Skin epidermis (tissue), 12 donors: ENCODE results near the gene SLC28A1.
"Not testable (repeated sequence)": the region's sequence is repeated elsewhere in the genome, so short reads cannot be mapped to it uniquely, and the experiment has no call there.

Experiments used
- H3K27ac ChIP-seq, 21 experiments: fragments of 200-600 bp; sonication (generic) in 11 of 21; one replicate each; pipeline ENCODE4 v1.5.0; 2020; ENCODE audit warnings: mild to moderate bottlenecking in 3 of 21, inconsistent platforms in 2 of 21, moderate library complexity in 2 of 21
- H3K4me3 ChIP-seq, 7 experiments: fragments of 200-600 bp; sonication (generic) in 2 of 7; one replicate each; pipeline ENCODE4 v1.5.0; 2020; ENCODE audit warnings: inconsistent platforms in 2 of 7, mild to moderate bottlenecking in 2 of 7, moderate library complexity in 1 of 7

SLC28A1 gene

DNA sequence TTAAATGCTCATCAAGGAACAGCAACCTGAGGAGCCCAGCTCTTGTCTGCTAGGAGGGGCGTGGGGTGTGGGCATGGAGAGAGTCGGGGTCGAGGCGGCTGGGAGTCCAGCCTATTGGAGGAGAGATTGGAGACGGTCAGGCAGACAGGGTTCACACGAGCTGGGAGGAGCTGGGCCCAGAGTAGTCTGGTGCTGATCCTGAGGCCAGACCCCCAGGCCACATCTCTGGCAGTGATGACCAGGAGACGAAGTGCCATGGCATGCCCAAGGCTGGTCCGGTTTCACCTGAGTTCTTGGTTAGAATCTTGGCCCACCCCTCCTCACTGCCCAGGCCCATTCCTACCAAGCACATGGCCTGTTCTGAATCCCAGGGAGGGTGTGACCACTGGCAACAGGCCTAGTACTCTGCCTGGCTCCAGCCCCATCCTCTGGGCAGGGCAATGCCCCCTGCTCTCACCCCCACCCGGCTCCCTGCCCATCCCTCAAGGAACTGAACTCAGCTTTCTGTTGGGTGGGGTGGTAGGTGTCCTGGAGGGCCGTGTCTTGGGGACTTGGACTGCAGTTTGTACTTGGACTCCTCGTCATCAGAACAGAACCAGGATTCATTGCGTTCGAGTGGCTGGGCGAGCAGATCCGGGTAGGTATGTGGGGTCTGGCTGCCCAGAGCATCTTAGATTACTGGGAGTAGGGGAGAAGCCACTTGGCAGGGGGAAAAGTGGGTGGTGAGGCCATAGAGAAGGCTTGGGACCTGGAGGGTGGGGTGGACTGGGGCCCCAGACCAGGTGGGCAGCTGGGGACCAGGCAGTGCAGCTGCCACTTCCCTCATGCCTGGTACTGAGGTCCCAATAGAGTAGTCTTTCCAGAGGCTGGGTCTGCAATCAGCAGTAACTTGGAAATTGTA is 20.8 kb downstream of the SLC28A1 start:
- Histone ChIP-seq H3K27ac (peak overlapping the region in 1 of 21 experiments; percentile 30), H3K4me3 (no peak overlapping the region)

DNA sequence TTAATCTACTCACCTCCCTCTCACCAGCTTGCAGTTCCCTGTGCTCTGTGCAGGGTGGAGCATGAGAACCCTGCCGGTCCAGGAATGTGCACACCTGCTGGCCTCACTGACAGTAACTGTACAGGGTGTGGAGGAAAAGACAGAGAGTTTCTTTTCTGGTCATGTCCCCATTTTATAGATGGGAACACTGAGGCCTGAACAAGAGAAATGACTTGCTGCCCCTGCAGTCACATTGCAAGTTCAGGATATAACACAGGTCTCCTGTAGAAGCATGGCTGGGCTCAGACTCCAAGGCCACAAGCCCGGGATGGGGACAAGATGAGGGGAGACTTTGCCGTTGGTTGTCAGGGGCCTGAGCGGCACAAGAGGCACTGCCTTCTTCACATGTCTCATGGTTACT is 23.3 kb downstream of the SLC28A1 start:
- no peak overlapping the region for H3K27ac ChIP-seq
- no peak overlapping the region for H3K4me3 ChIP-seq

GRCh38 chr15:84908564-84908963 is 24.1 kb downstream of the SLC28A1 start:
- no peak overlapping the region for H3K4me3 ChIP-seq
- no peak overlapping the region for H3K27ac ChIP-seq

DNA sequence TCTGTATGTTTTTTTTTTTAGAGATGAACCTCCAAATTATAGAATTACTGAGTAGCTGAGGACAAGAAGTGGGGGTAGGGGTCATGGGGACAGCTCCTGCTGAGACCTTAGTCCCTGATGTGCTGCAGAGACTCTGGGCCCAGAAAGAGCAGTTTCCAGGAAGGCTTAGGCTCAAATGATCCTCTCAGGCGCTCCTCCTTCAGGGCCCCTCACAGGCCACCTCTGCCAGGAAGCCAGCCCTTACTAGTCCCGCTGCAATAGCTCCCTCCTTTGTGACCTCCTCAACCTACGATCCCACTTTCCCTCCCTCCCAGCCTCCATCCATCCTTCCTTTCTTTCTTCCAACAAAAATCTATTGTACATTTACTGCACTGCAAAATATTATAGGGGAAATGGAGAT is 24.6 kb downstream of the SLC28A1 start:
- Histone ChIP-seq H3K4me3 (no peak overlapping the region), H3K27ac (no peak overlapping the region)

GRCh38 chr15:84909782-84910181 is 25.3 kb downstream of the SLC28A1 start:
- H3K27ac ChIP-seq: no peak overlapping the region

GRCh38 chr15:84910928-84911623 is 26.6 kb downstream of the SLC28A1 start:
- Histone ChIP-seq H3K27ac (peak overlapping the region in 10 of 21 experiments; percentile 0 to 78 (median 58)), H3K4me3 (no peak overlapping the region)

More at GRCh38 chr15:84909782-84910181, 25.3 kb downstream of the SLC28A1 start:
- no peak overlapping the region for H3K4me3 ChIP-seq

GRCh38 chr15:84911879-84912660 is 27.6 kb downstream of the SLC28A1 start:
- no peak overlapping the region for H3K4me3 ChIP-seq
- peak overlapping the region in 19 of 21 experiments; percentile 0 to 78 (median 55) for H3K27ac ChIP-seq

- H3K27ac ChIP-seq: peak overlapping the region in 12 of 21 experiments; percentile 0 to 78 (median 64)
- no peak overlapping the region for H3K4me3 ChIP-seq
Observed at GRCh38 chr15:84913360-84913723, 28.9 kb downstream of the SLC28A1 start.

DNA sequence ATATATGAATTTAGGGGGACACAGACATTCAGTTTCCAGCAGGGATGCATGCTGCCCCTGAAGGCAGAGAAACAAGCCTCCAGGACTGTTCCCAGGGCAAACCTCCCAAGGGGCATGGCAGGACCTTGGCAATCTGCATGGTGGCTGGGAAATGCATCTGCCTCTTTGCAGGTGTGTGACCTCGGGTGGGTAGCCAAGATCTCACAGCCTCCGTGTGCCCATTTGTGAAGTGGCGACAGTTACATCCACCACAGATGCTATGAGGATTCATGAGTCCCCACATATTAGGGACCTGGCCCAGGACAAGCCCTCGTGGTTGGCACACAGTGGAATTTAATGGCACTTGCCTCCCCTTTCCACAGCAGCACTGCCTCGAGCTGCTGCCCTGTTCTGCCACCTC is 29.9 kb downstream of the SLC28A1 start:
- H3K4me3 ChIP-seq: no peak overlapping the region
- H3K27ac ChIP-seq: peak overlapping the region in 12 of 21 experiments; percentile 8 to 65 (median 47)

DNA sequence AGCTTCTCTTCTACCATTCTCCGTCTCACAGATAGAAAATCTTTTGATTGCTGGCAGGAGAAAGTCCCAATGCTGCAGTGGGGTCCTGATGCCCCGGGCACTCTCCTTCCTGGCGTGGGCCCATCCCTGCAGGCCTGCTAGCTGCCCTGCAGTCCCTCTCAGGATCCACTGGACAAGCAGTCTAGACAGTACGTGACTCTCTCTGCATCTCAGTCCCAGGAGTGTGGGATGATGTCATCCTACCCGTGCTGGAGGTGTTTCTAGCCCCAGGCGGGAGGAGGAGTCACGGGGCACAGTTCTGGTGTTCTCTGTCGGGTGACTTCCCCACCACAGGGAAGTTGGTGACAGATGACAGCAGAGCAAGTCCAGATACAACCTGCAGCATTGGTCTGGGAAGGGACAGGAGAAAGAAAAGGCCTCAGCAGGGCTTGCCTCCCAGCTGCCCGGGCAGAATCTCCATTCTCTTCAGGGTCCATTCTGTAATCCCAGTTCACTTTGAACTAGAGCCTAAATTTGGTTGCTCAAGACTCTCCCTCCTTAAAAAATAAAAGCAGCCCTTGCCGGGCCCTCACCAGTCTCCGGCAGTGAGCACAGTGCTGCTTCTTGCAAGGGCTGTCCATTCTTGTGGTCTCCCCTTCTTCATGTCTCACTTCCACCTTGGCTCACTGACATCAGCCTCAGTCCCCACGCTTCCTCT is 30.6 kb downstream of the SLC28A1 start:
- Histone ChIP-seq H3K27ac (peak overlapping the region in 14 of 21 experiments; percentile 2 to 65 (median 48)), H3K4me3 (no peak overlapping the region)

- Histone ChIP-seq H3K4me3 (no peak overlapping the region), H3K27ac (peak overlapping the region in 11 of 21 experiments; percentile 2 to 65 (median 49))
Observed at GRCh38 chr15:84915606-84915958, 31.1 kb downstream of the SLC28A1 start.

GRCh38 chr15:84917452-84917851 is 33.0 kb downstream of the SLC28A1 start:
- Histone ChIP-seq H3K27ac (no peak overlapping the region), H3K4me3 (no peak overlapping the region)

DNA sequence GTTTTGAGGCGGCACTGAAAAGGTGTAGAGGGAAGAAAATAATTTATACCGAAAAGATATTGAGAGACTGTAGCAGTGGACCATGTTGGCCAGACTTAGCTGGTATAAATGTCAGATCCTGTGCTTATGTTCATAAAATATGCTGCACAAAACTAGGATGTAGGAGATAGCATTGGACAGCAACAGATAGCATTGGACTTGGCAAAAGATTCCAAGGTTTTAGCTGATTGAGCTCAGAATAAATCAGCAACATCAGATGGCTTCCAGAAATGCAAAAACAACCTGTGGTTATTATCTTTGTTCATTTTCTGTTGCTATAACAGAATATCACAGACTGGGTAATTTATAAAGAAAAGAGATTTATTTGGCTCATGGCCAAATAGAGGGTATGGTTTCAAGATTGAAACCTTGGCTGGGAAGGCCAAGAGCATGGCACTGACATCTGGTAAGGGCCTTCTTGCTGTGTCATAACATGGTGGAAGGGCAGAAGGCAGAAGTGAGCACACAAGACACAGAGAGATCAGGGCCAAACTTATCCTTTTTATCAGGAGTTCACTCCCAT is 34.7 kb downstream of the SLC28A1 start:
- H3K4me3 ChIP-seq: no peak overlapping the region
- H3K27ac ChIP-seq: no peak overlapping the region

GRCh38 chr15:84921121-84921520 is 36.7 kb downstream of the SLC28A1 start:
- H3K4me3 ChIP-seq: no peak overlapping the region
- H3K27ac ChIP-seq: no peak overlapping the region

GRCh38 chr15:84922530-84922929 is 38.1 kb downstream of the SLC28A1 start:
- no peak overlapping the region for H3K27ac ChIP-seq
- no peak overlapping the region for H3K4me3 ChIP-seq

DNA sequence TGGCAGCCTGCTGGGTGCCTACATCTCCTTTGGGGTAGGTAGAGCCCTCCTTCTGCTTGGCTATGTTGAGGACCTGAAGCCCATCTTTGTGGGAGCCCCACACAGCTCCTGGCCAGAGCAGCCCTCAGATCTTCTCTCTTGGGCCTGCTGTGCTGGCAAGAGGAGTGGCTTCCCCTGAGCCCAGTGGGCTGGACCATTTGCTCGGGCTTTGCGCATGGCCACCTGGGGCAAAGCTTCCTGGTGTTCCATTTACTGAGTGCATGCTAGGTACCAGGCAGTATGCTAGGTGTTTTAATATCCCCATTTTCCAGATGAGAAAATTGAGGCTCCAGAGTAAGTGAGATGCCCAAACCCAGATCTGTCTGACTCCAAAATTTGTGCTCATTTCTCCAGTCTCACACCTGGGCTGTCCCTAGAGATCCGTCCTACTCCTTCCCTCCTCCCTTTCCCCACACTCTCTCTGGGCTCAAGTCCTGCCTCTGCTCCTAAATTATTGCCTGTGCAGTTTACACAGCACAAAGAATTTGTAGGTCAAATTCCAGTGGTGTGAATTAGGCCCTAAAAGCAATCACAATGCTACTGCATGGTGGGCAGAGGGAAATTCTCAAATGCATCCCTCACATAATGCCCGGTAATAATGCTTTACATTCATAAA is 39.7 kb downstream of the SLC28A1 start:
- no peak overlapping the region for H3K27ac ChIP-seq

GRCh38 chr15:84924821-84925569 is 40.5 kb downstream of the SLC28A1 start:
- H3K27ac ChIP-seq, H3K4me3 ChIP-seq: not testable (repeated sequence)

More for the DNA sequence above, 39.7 kb downstream of the SLC28A1 start:
- no peak overlapping the region for H3K4me3 ChIP-seq

DNA sequence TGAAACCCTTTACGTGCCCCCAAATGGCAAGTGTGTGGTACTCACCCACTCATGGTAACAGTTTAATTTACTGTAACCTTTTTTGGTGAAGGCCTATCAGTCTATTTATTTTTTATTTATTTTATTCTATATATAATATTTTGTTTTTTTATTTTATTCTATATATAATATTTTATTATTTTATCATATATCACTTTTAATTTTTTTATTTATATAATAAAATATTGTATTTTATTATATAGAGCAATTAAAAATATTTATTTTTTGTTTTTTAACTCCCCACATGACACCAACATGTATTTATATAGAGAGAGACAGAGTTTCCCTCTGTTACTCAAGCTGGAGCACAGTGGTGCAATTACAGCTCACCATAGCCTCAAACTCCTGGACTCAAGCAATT is 41.4 kb downstream of the SLC28A1 start:
- H3K4me3 ChIP-seq: no peak overlapping the region
- no peak overlapping the region for H3K27ac ChIP-seq
